Astrocyte of the cerebellum (primary cell): ENCODE measurements around the gene HIVEP3.
A peak's percentile ranks its signal among the peaks of the same experiment; 100 is the strongest.

Experiments
- DNase-seq: peaks from one replicate; pipeline ENCODE4 v3.0.0-alpha.2; 2011; ENCODE audit warnings: low read depth
- H3K4me3 ChIP-seq: 2 replicates; pipeline ENCODE4 v1.5.1; 2011; ENCODE audit warnings: mild to moderate bottlenecking, low read depth, low read length, moderate library complexity
- CTCF ChIP-seq: IDR thresholded peaks from 2 replicates; pipeline ENCODE4 v1.5.1; 2012; ENCODE audit warnings: low read length, low read depth, moderate library complexity, mild to moderate bottlenecking; ENCODE audit errors: missing control alignments
- in situ Hi-C: cut with HindIII; loops from 2 replicates; pipeline ENCODE4 v1.10.0; 2017; ENCODE audit warnings: low sequenced_read_pairs

HIVEP3 gene

GRCh38 chr1:41861535-41862383 lies 57.0 kb downstream of the HIVEP3 start:
- peak; percentile 36 for DNase-seq
- in situ Hi-C loops, result no loop called here
- TF ChIP-seq CTCF, result no peak
- no peak overlapping the region for H3K4me3 ChIP-seq

- no peak for TF ChIP-seq CTCF
These were observed 58.0 kb downstream of the HIVEP3 start for GRCh38 chr1:41860771-41861170.

GRCh38 chr1:41860214-41860613 lies 58.5 kb downstream of the HIVEP3 start:
- in situ Hi-C loops, result no loop called here
- no peak for TF ChIP-seq CTCF
- H3K4me3 ChIP-seq, result no peak overlapping the region
- no peak for DNase-seq

More at GRCh38 chr1:41860771-41861170, 58.0 kb downstream of the HIVEP3 start:
- no peak overlapping the region for H3K4me3 ChIP-seq
- in situ Hi-C loops, result no loop called here
- DNase-seq, result no peak

- no peak for DNase-seq
- no peak for TF ChIP-seq CTCF
- in situ Hi-C loops, result no loop called here
- no peak overlapping the region for H3K4me3 ChIP-seq
These were observed 59.0 kb downstream of the HIVEP3 start for GRCh38 chr1:41859686-41860085.

GRCh38 chr1:41856944-41857285 lies 61.8 kb downstream of the HIVEP3 start:
- DNase-seq, result peak; percentile 84
- H3K4me3 ChIP-seq, result no peak overlapping the region
- in situ Hi-C loops, result no loop called here
- no peak for TF ChIP-seq CTCF

GRCh38 chr1:41856151-41856943 lies 62.4 kb downstream of the HIVEP3 start:
- no peak for TF ChIP-seq CTCF
- in situ Hi-C loops, result no loop called here
- no peak for DNase-seq
- H3K4me3 ChIP-seq, result no peak overlapping the region
